PFSK-1 (cell line): ENCODE data around the gene PAGE1.

Source experiments
- FOXP2 ChIP-seq: optimal IDR thresholded peaks from 2 replicates; pipeline ENCODE3; 2011; ENCODE audit warnings: borderline replicate concordance, control low read depth, inconsistent platforms; ENCODE audit not compliant: insufficient read depth; ENCODE audit errors: extremely low read length, extremely low read depth
- POLR2AphosphoS5 ChIP-seq: IDR thresholded peaks from 2 replicates; pipeline ENCODE4 v1.6.1; 2012; ENCODE audit warnings: low read depth, mild to moderate bottlenecking, control low read depth, low read length, moderate library complexity
- REST ChIP-seq, 2 experiments: IDR thresholded peaks; 2 replicates each; pipeline versions ENCODE4 v1.6.1 to v1.8.0; 2011 to 2012; ENCODE audit warnings: low read depth in 2 of 2, low read length in 2 of 2, control low read depth in 1 of 2, inconsistent platforms in 1 of 2, mild to moderate bottlenecking in 1 of 2, moderate library complexity in 1 of 2; ENCODE audit not compliant: insufficient read depth in 1 of 2
- SIN3A ChIP-seq: IDR thresholded peaks from 2 replicates; pipeline ENCODE4 v1.6.1; 2012; ENCODE audit warnings: mild to moderate bottlenecking, low read length, moderate library complexity, borderline replicate concordance; ENCODE audit not compliant: insufficient read depth
- TAF1 ChIP-seq: IDR thresholded peaks from 2 replicates; pipeline ENCODE4 v1.6.1; 2012; ENCODE audit warnings: low read length, control low read depth, borderline replicate concordance; ENCODE audit not compliant: insufficient read depth

The PAGE1 gene

GRCh38 chrX:49712577-49712976, 16.8 kb upstream of the PAGE1 start:
- TF ChIP-seq SIN3A = no peak
- no peak for TF ChIP-seq REST (IDR thresholded peaks at IDR 0.05; ENCODE audit: insufficient read depth in 1 of 2, low read depth in 2 of 2, low read length in 2 of 2)
- no peak for TF ChIP-seq FOXP2
- no peak for TF ChIP-seq TAF1
- TF ChIP-seq POLR2AphosphoS5 = no peak

DNA sequence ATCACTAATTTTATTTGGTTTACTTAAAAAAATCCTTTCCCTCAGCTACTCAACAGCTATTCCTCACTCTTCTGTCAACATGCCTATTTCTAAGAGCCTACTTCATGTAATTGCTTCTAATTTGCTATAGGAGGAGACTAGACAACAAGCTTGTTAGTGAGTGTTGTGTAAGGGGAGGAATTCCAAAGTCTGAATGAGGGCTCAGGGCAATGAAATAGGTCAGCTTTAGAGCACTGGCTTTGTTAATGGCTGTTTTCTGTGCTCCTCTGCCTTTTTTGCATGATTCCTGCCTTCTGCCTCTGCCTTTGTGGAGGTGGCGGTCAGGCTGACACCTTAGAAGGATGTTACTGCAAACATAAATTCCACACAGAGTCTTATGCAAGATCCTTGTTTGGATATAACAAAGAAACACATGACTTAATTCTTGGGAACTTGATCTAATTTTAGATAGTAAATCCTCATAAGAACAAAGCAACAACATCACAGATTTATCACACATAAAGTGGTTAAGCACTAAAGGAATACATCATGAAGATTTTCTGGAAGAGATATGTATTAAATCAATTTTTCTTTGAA, 15.0 kb upstream of the PAGE1 start:
- no peak for TF ChIP-seq REST (IDR thresholded peaks at IDR 0.05; ENCODE audit: insufficient read depth in 1 of 2, low read depth in 2 of 2, low read length in 2 of 2)
- TF ChIP-seq FOXP2 = no peak
- no peak for TF ChIP-seq TAF1
- no peak for TF ChIP-seq POLR2AphosphoS5
- TF ChIP-seq SIN3A = no peak

DNA sequence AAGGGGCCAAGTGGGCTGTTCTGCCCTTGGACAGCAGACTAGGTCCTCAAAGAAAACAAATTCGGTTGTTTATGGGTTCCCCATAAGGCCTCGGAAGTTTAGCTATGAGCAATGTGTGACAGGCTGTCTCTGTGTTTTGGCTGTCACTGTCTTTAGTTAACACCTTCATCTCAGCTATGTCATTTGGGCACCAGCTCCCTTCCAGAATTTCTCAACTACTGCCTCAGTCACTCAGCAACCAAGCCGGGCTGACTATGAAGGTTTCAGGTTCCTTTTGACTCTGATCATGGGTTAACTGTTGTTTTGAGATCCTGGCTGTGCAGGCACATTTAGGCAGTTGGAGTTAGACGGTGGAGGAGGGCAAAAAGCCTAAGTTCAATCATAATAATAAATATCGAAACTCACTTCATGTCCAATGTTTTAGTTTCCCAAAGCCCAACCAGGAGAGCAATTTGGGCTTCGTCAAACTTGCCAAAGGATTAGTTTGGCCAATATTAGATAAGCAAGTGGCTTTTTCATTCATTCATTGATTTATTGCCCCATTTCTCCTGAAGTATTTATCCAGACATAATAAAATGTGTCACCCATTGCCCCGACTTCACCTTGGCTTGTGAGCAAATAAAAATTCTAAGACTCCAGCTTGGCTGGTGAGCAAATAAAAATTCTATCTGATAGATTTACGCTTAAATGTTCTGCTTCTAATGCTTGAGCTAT, 9.1 kb upstream of the PAGE1 start:
- no peak for TF ChIP-seq REST (IDR thresholded peaks at IDR 0.05; ENCODE audit: insufficient read depth in 1 of 2, low read depth in 2 of 2, low read length in 2 of 2)
- TF ChIP-seq SIN3A = no peak
- no peak for TF ChIP-seq POLR2AphosphoS5
- TF ChIP-seq TAF1 = no peak
- TF ChIP-seq FOXP2 = no peak

- TF ChIP-seq TAF1 = no peak
- TF ChIP-seq POLR2AphosphoS5 = no peak
- no peak for TF ChIP-seq REST (IDR thresholded peaks at IDR 0.05; ENCODE audit: insufficient read depth in 1 of 2, low read depth in 2 of 2, low read length in 2 of 2)
- no peak for TF ChIP-seq FOXP2
- TF ChIP-seq SIN3A = no peak
These were observed 6.1 kb upstream of the PAGE1 start for GRCh38 chrX:49701933-49702332.
